ENCODE results near the gene HARBI1. TPM values are rescaled to one million over a fixed set of nuclear protein-coding genes. Genes with fewer than 3 reads are reported as not detected.

Gene HARBI1, protein sequence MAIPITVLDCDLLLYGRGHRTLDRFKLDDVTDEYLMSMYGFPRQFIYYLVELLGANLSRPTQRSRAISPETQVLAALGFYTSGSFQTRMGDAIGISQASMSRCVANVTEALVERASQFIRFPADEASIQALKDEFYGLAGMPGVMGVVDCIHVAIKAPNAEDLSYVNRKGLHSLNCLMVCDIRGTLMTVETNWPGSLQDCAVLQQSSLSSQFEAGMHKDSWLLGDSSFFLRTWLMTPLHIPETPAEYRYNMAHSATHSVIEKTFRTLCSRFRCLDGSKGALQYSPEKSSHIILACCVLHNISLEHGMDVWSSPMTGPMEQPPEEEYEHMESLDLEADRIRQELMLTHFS
- total RNA-seq: 2.0 TPM
- 3.3 TPM for polyA plus RNA-seq

DNA sequence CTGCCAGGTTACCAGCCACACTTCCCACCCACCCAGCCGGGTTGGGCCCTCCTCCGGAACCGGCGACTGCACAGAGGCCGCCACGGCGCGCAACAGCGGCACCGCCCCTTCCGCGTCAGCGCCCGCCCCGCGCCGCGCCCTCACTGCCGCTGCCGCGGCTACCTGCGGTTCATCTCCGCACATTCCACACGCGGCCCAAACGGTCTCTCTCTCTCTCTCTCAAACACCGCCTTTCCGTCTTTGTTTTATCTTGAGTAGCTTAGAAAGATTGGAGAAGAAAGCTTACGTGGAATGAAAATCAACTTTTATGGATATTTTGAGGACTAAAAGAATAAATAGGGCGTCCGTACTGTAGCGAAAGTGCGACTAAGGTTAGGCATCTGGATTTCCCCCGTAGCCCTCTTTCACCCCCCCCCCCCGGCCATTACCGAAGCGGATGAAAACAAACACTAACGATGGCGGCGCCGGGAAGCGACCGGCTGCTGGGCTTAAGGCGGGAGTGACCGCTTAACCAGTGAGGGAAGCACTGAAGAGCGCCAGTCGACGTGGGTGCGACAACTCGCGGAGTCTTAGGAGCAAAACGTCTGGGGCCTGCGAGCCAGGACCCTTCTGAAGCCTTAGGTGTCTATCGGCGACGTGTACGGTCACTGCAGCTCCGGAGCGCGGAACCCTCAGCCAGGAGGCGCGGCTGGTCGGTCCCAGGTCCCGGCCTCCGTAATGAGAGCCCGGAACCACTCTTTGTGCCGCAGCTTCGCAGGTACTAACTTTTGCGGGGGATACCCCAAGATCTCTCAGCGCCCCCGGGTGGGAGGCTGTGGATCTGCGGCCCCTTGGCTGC lies at the start of gene HARBI1, which contains the start of gene ATG13:
HARBI1 (minus strand) TSS at position 94 of the 838 bp plus-strand sequence. CDS start 990 bp downstream, outside the sequence.
ATG13 (plus strand) TSS at position 420 of the 838 bp plus-strand sequence. CDS start 26,739 bp downstream, outside the sequence.
- DNase-seq (ENCODE audit: extremely low spot score): peak; percentile 80
- H3K27ac ChIP-seq (ENCODE audit: low read depth): peak within 1 kb of the TSS; percentile 87
- peak within 1 kb of the TSS; percentile 85 for H3K4me3 ChIP-seq (ENCODE audit: low read depth, low read length)
- peaks cover 3% of the 10 kb centered on the region for H3K4me1 ChIP-seq (ENCODE audit: insufficient read depth)
- WGBS: under 1% methylated on average over 72 of the region's 72 CpGs
- H3K36me3 ChIP-seq (ENCODE audit: insufficient read depth): no peaks in the 10 kb centered on the region

DNA sequence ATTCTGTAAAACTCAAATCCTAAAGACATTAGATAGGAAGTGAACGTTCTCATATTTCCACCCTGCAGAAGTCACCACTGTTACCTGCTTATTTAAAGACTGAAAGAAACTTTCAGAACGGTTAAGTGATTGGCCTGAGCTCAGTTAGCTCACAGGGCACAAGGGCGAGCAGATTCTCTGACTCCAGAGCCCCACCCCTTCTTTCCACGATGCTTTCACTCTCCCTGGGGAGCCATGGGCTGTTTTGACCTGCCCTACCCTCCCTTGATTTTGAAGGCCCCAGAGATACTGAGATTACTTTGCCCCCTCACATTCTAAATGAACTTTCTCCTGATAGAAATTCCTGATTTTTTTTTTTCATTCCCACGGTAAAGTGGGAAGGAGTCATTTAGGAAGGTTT lies 49.5 kb upstream of the HARBI1 start:
- WGBS: 63% methylated on average over 5 of the region's 5 CpGs
- Histone ChIP-seq H3K4me1 (ENCODE audit: insufficient read depth) (no peaks in the 10 kb centered on the region), H3K36me3 (ENCODE audit: insufficient read depth) (no peaks in the 10 kb centered on the region), H3K4me3 (ENCODE audit: low read depth, low read length) (no peak overlapping the region), H3K27ac (ENCODE audit: low read depth) (no peak overlapping the region)
- DNase-seq (ENCODE audit: extremely low spot score): no peak

DNA sequence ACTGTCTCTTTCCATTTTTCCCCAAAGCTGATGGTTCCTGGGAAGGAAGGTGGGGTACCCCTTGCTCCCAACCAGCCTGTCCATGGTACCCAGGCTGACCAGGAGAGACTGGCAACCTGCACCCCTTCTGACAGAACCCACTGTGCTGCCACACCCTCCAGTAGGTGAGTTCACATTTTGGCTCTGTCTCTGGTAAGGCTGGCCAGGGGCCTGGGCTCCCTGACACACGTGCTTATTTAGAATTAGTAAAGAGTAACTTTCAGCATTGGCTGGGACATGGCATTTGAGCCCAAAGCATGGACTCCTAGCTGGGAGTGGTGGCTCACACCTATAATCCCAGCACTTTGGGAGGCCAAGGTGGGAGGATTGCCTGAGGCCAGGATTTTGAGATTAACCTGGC lies 48.3 kb upstream of the HARBI1 start:
- WGBS: 89% methylated on average over 1 of the region's 1 CpG
- no peaks in the 10 kb centered on the region for H3K4me1 ChIP-seq (ENCODE audit: insufficient read depth)
- no peak for DNase-seq (ENCODE audit: extremely low spot score)
- H3K36me3 ChIP-seq (ENCODE audit: insufficient read depth): no peaks in the 10 kb centered on the region
- H3K4me3 ChIP-seq (ENCODE audit: low read depth, low read length): no peak overlapping the region
- H3K27ac ChIP-seq (ENCODE audit: low read depth): no peak overlapping the region

DNA sequence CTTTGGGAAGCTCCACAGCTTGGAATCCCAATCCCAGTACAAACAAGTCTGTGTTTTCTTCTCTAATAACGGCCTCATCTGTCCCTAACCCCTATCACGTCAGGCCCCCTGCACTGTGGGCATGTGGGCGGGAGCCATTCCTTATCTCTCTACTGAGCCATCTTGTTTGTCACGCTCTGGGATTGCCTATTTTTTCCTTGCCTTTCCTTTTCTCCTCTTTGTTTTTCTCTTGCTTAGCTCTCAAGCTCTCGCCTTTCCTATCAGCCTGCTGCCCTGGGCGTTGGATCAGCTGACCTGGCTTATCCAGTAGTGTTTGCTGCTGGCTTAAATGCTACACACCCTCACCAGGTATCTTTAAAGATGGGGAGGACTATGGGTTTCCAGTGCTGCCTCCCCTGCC lies 47.6 kb upstream of the HARBI1 start:
- DNase-seq (ENCODE audit: extremely low spot score): no peak
- Histone ChIP-seq H3K4me3 (ENCODE audit: low read depth, low read length) (no peak overlapping the region), H3K4me1 (ENCODE audit: insufficient read depth) (no peaks in the 10 kb centered on the region), H3K36me3 (ENCODE audit: insufficient read depth) (peaks cover 3% of the 10 kb centered on the region), H3K27ac (ENCODE audit: low read depth) (no peak overlapping the region)
- 67% methylated on average over 6 of the region's 6 CpGs for WGBS

DNA sequence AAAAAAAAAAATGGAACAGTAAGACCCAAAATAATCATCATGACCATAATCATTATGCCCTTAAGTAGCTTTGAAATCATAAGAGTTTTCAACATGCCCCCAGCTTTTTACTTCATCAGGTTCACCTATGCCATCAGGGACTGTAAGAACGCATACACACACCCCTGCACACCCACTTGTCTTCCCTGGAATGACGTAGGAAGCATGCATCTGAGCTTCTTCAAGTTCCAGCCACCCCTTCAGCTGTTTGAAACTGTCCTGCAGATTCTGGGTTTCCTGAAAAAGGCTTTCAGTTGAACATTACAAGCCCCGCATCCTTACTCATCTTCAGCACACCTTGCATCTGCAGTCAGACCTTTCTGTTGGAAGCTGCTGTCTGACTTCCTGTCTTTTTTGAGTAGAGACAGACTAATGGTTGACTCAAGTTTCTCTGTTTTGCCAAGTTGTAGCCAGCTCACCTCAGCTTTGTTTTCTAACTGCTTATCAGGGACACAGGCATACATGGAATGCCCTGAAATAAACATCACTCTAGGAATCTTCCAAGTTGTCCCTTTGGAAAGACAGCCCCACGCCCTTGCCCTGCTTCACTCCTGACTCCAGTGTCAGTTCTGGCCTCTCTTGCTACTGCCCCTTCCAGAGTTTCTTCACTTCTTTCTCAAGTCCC lies 46.4 kb upstream of the HARBI1 start:
- Histone ChIP-seq H3K36me3 (ENCODE audit: insufficient read depth) (peaks cover 8% of the 10 kb centered on the region), H3K27ac (ENCODE audit: low read depth) (no peak overlapping the region), H3K4me1 (ENCODE audit: insufficient read depth) (no peaks in the 10 kb centered on the region), H3K4me3 (ENCODE audit: low read depth, low read length) (no peak overlapping the region)
- no peak for DNase-seq (ENCODE audit: extremely low spot score)
- WGBS: 83% methylated on average over 4 of the region's 4 CpGs

DNA sequence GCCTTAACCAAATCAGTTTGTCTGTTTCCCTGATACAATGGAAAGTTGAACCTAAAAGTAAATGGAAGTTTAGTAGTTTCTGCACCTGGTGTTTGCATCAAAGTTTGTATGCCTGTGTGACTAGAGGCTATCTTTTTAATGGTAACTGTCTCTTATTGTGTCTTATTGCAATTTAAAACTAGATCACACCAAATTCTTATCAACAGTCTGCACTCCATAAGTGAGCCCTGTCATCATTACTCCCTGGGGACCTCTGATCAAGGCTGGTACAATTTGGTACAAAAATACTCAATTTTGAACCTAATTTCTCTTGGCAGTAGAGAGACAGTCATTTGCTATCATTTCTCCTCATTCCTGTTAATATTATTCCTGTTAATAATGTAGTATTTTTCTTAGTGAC lies 45.3 kb upstream of the HARBI1 start:
- Histone ChIP-seq H3K36me3 (ENCODE audit: insufficient read depth) (peaks cover 8% of the 10 kb centered on the region), H3K4me1 (ENCODE audit: insufficient read depth) (no peaks in the 10 kb centered on the region), H3K4me3 (ENCODE audit: low read depth, low read length) (no peak overlapping the region), H3K27ac (ENCODE audit: low read depth) (no peak overlapping the region)
- DNase-seq (ENCODE audit: extremely low spot score): no peak

DNA sequence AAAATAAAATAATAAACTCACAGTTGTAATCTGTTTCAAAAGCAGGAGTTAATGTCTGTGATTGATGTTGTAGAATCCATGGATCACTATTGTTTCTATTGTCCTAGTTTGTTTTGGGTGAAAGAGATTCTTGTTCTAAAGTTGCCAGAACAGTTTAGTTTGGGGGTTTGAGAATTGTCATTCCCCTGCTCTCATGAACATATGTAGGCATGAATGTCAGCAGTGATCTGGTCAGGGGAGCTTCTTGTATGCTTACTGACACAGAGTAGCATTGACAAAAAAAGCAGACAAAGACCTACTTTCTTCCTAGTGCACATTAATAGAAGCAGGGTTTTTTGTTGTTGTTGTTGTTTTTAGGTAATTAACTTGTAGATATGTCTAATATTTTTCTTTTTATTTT lies 44.8 kb upstream of the HARBI1 start:
- Histone ChIP-seq H3K4me3 (ENCODE audit: low read depth, low read length) (no peak overlapping the region), H3K36me3 (ENCODE audit: insufficient read depth) (peaks cover 9% of the 10 kb centered on the region), H3K4me1 (ENCODE audit: insufficient read depth) (no peaks in the 10 kb centered on the region), H3K27ac (ENCODE audit: low read depth) (no peak overlapping the region)
- DNase-seq (ENCODE audit: extremely low spot score): no peak

DNA sequence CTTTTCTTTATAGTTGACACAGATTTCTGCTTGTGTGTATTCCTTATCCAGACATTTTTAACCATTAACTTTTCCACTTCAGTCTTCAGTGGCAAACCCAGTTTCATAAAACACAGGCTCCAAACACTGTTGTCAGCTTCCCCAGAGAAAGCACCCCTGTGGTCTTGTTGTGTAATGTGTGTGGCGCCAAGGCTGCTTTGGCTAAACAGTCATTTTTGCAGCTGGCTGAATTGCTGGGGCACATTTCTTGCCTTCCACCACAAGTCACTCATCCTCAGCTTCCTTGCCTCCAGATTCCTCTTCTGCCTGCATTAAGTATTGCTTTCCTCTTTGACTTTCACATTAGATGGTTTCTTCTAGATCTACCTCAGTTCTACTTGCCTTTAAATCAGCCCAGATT lies 42.9 kb upstream of the HARBI1 start:
- 88% methylated on average over 1 of the region's 1 CpG for WGBS
- Histone ChIP-seq H3K4me1 (ENCODE audit: insufficient read depth) (no peaks in the 10 kb centered on the region), H3K4me3 (ENCODE audit: low read depth, low read length) (no peak overlapping the region), H3K36me3 (ENCODE audit: insufficient read depth) (peaks cover 13% of the 10 kb centered on the region), H3K27ac (ENCODE audit: low read depth) (no peak overlapping the region)
- no peak for DNase-seq (ENCODE audit: extremely low spot score)

DNA sequence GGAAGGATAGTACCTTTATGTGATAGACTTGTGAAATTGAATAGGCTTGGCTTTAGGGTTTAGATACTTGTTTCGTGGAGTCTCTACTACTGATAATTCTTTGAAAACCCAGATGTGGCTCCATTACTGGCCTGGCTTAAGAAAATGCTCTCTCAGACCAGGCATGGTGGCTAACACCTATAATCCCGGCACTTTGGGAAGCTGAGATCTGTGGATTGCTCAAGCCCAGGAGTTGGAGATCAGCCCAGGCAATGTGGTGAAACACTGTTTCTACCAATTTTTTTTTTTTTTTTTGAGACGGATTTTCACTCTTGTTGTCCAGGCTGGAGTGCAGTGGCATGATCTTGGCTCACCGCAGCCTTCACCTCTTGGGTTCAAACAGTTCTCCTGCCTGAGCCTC lies 41.2 kb upstream of the HARBI1 start:
- DNase-seq (ENCODE audit: extremely low spot score): no peak
- 86% methylated on average over 4 of the region's 4 CpGs for WGBS
- H3K4me3 ChIP-seq (ENCODE audit: low read depth, low read length): no peak overlapping the region
- H3K27ac ChIP-seq (ENCODE audit: low read depth): no peak overlapping the region
- H3K36me3 ChIP-seq (ENCODE audit: insufficient read depth): peaks cover 15% of the 10 kb centered on the region
- H3K4me1 ChIP-seq (ENCODE audit: insufficient read depth): no peaks in the 10 kb centered on the region

DNA sequence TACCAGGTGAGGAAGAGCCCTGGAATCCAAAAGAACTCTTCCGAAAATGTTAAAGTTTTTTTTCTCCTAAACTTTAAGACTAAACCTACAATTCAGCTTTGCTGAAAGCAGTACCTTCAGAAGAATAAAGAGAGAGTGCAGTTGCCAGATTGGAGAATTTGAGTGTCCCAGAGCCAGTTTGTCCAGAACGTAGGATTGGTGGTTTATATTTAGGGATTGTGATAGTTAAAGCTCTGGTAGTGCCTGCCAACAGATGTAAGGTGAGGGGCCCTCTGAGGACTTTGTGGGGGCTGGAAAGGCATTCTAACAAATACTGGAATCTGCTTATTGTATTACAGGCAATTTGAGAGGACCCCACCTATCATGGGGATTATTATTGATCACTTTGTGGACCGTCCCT lies 40.2 kb upstream of the HARBI1 start:
- Histone ChIP-seq H3K4me3 (ENCODE audit: low read depth, low read length) (no peak overlapping the region), H3K36me3 (ENCODE audit: insufficient read depth) (peaks cover 15% of the 10 kb centered on the region), H3K4me1 (ENCODE audit: insufficient read depth) (no peaks in the 10 kb centered on the region), H3K27ac (ENCODE audit: low read depth) (no peak overlapping the region)
- 82% methylated on average over 3 of the region's 3 CpGs for WGBS
- DNase-seq (ENCODE audit: extremely low spot score): no peak

DNA sequence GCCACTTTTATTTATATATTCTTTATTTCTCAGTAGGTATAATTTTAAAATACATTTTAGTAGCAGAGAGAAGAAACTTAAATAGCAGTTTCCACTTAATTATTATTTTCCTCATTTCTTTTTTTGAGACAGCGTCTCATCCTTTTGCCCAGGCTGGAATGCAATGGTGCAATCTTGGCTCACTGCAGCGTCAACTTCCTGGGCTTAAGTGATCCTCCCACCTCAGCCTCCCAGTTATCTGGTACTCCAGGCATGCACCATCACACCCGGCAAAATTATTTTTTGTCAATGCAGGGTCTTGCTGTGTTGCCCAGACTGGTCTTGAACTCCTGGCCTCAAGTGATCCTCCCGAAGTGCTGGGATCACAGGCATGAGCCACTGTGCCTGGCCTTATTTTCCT lies 38.6 kb upstream of the HARBI1 start:
- 94% methylated on average over 4 of the region's 4 CpGs for WGBS
- Histone ChIP-seq H3K27ac (ENCODE audit: low read depth) (no peak overlapping the region), H3K4me3 (ENCODE audit: low read depth, low read length) (no peak overlapping the region), H3K4me1 (ENCODE audit: insufficient read depth) (no peaks in the 10 kb centered on the region), H3K36me3 (ENCODE audit: insufficient read depth) (peaks cover 18% of the 10 kb centered on the region)
- DNase-seq (ENCODE audit: extremely low spot score): no peak

DNA sequence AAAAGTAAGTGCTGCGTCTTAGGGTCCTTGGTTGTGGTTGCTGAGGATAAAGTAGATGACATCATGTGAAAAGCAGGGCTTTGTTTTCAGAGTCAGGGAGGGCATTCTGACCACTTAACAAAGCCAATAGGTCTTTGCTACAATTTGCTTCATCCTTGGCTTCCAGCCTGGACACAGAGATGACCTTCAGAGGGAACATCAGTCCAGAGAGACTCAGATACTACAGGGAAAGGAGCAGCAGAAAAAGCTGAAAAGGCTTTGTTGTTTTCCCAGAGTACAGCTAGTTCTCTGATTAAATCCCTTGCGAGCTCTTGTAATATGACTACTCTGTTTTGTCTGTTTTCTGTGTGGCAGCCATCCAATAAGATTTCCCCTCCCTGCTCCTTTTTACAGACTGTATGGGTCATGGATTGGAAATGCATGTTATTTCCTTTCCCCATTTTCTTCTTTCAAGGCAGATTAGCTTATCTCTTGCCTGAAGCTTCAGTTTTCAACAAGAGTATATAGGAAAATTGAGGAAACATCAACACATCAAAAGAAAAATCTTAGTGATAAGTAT lies 32.2 kb upstream of the HARBI1 start:
- H3K36me3 ChIP-seq (ENCODE audit: insufficient read depth): peaks cover 3% of the 10 kb centered on the region
- WGBS: 17% methylated on average over 2 of the region's 2 CpGs

DNA sequence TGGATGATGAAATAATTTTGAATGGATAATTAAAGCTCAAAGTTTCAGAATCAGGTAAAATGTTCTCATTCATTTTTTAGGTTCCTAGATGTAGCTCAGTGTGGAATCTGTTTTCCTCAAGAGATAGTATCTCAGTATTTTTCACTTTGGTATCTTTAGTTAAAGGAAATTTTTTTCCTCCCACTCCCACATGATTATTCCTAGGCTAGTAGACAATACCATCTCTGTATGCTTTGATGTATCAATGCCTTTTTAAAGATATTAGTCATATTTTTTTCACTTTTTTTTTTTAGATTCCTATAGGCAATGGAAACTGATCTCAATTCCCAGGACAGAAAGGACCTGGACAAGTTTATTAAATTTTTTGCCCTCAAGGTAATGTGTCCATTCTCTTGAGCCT lies 27.0 kb upstream of the HARBI1 start:
- no peaks in the 10 kb centered on the region for H3K36me3 ChIP-seq (ENCODE audit: insufficient read depth)

More for the DNA sequence above, 32.2 kb upstream of the HARBI1 start:
- H3K4me1 ChIP-seq (ENCODE audit: insufficient read depth): no peaks in the 10 kb centered on the region
- H3K27ac ChIP-seq (ENCODE audit: low read depth): no peak overlapping the region
- DNase-seq (ENCODE audit: extremely low spot score): peak; percentile 79
- no peak overlapping the region for H3K4me3 ChIP-seq (ENCODE audit: low read depth, low read length)

More for the DNA sequence above, 27.0 kb upstream of the HARBI1 start:
- H3K27ac ChIP-seq (ENCODE audit: low read depth): no peak overlapping the region
- no peak for DNase-seq (ENCODE audit: extremely low spot score)
- H3K4me3 ChIP-seq (ENCODE audit: low read depth, low read length): no peak overlapping the region
- H3K4me1 ChIP-seq (ENCODE audit: insufficient read depth): no peaks in the 10 kb centered on the region
